Effector memory CD4-positive, alpha-beta T cell (primary cell): ENCODE measurements around the gene ANKRD31.
"Not testable (repeated sequence)": the region's sequence is repeated elsewhere in the genome, so short reads cannot be mapped to it uniquely, and the experiment has no call there.

Source experiments
- DNase-seq, 3 donors: peaks; one replicate each; pipeline ENCODE4 v3.0.0-alpha.2; 2020
- H3K27ac ChIP-seq: 2 replicates; pipeline ENCODE4 v1.7.0; 2013; ENCODE audit warnings: mild to moderate bottlenecking, low read length, moderate library complexity; ENCODE audit not compliant: insufficient read depth, poor library complexity, severe bottlenecking
- H3K27me3 ChIP-seq: replicated peaks from 2 replicates; pipeline ENCODE4 v1.7.0; 2013; ENCODE audit warnings: mild to moderate bottlenecking, low read length; ENCODE audit not compliant: insufficient read depth, control insufficient read depth, poor library complexity, severe bottlenecking
- H3K36me3 ChIP-seq: 2 replicates; pipeline ENCODE4 v1.7.0; 2013; ENCODE audit warnings: mild to moderate bottlenecking, low read length, moderate library complexity; ENCODE audit not compliant: control insufficient read depth, insufficient read depth
- H3K4me1 ChIP-seq: 2 replicates; pipeline ENCODE4 v1.7.0; 2013; ENCODE audit warnings: low read length, mild to moderate bottlenecking; ENCODE audit not compliant: control insufficient read depth, insufficient read depth, poor library complexity, severe bottlenecking
- H3K4me3 ChIP-seq: 2 replicates; pipeline ENCODE4 v1.7.0; 2013; ENCODE audit warnings: low read length, low read depth, mild to moderate bottlenecking; ENCODE audit not compliant: insufficient read depth, poor library complexity, severe bottlenecking
- H3K9me3 ChIP-seq: 2 replicates; pipeline ENCODE4 v1.7.0; 2013; ENCODE audit warnings: mild to moderate bottlenecking, low read length, moderate library complexity; ENCODE audit not compliant: control insufficient read depth

Gene ANKRD31

DNA sequence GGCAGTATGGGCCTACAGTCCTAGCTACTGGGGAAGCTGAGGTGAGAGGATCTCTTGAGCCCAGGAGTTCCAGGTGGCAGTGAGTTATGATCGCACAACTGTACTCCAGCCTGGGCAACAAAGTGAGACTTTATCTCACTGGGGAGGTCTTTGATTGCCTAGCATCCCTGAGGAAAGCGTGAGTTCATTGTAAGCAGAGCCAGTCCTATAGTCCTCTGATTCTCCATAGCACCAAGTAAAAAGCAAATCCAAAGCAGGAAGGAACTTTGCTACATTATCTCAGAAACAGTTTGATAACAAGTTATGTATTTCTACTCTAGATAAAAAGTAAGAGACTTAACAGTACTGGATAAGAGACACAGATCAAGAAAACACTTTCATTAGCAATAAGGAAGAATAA lies 37.6 kb downstream of the ANKRD31 start:
- Histone ChIP-seq H3K9me3 (no peaks in the 10 kb centered on the region), H3K36me3 (no peaks in the 10 kb centered on the region), H3K4me3 (no peak overlapping the region), H3K27me3 (no peaks in the 10 kb centered on the region), H3K4me1 (no peaks in the 10 kb centered on the region), H3K27ac (no peak overlapping the region)
- DNase-seq, result no peak

DNA sequence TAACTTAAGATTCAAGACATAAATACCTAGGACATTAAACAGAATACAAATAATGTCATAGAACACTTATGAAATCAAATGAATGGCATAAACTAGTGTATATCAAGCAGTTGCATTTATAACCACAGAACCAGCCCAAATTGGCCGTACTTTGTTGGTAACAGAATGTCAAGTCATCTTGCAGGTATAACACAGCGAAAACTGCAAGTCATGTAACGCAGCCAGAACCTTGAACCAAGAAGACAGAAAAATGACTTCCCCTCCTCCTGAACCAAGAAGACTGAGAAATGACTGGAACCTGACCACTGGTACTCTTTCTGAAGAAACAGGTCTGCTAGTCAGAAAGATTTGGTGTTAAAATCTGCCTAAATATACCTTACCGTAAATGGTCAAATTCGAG lies 38.9 kb downstream of the ANKRD31 start:
- Histone ChIP-seq H3K36me3 (no peaks in the 10 kb centered on the region), H3K4me1 (no peaks in the 10 kb centered on the region), H3K9me3 (no peaks in the 10 kb centered on the region), H3K27me3 (no peaks in the 10 kb centered on the region), H3K27ac (no peak overlapping the region), H3K4me3 (no peak overlapping the region)
- no peak for DNase-seq

DNA sequence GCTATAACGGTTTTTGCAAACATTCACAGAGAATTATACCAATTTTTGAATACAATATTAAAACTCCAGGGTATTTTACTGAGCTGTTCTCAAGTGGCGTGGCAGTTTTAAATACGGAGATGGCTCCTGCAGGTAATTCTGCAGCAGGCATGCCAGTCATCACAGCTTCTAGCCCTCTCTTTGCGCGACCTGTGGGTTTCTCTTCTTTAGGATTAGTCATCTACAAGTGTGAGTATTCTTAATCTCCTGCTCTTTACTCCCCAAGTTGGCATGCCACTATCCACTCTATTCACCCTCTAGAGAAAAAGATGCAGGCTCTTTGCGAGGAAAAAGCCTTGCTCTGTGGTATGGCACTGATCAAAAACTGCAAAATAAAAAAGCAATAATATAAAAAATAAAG lies 43.9 kb downstream of the ANKRD31 start:
- Histone ChIP-seq H3K27ac (no peak overlapping the region), H3K4me1 (no peaks in the 10 kb centered on the region), H3K9me3 (no peaks in the 10 kb centered on the region), H3K4me3 (no peak overlapping the region), H3K36me3 (no peaks in the 10 kb centered on the region), H3K27me3 (no peaks in the 10 kb centered on the region)
- no peak for DNase-seq

DNA sequence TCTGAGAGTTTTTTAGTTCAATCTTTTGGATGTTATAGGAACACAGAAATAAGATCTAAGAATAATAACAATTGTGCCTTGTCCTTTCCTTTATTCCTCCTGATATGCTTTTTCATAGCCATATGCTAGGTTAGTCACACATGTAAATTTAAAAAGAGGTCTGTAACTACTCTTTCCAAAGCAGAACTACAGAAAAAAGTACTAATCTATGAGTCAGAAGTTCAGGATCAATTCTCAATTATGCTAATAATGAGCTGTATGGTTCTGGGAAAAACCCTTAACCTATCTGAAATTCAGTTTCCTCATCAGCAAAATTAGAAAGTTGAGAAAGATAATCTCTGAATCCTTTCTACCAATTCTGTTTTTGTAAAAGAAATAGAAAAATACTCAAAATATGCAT lies 44.4 kb downstream of the ANKRD31 start:
- no peak for DNase-seq
- H3K4me1 ChIP-seq, result no peaks in the 10 kb centered on the region
- no peak overlapping the region for H3K4me3 ChIP-seq
- no peaks in the 10 kb centered on the region for H3K9me3 ChIP-seq
- no peak overlapping the region for H3K27ac ChIP-seq
- no peaks in the 10 kb centered on the region for H3K27me3 ChIP-seq
- no peaks in the 10 kb centered on the region for H3K36me3 ChIP-seq

DNA sequence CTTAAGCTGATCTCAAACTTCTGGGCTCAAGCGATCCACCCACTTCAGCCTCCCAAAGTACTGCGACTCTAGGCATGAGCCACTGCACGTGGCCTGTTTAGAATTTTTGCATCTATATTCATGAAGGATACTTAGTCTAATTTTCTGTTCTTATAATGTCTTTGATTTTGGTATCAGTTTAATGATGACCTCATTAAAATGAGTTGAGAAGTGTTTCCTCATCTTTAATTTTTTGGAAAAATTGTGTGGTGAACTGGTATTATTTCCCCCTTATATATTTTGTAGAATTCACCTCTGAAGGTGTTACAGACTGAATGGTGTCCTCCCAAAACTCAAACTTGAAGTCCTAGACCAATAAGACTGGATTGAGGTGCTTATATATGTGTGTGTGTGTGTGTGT lies 46.5 kb downstream of the ANKRD31 start:
- H3K4me3 ChIP-seq, result no peak overlapping the region
- no peaks in the 10 kb centered on the region for H3K27me3 ChIP-seq
- no peak for DNase-seq
- no peak overlapping the region for H3K27ac ChIP-seq
- H3K9me3 ChIP-seq, result no peaks in the 10 kb centered on the region
- H3K36me3 ChIP-seq, result no peaks in the 10 kb centered on the region
- H3K4me1 ChIP-seq, result no peaks in the 10 kb centered on the region

DNA sequence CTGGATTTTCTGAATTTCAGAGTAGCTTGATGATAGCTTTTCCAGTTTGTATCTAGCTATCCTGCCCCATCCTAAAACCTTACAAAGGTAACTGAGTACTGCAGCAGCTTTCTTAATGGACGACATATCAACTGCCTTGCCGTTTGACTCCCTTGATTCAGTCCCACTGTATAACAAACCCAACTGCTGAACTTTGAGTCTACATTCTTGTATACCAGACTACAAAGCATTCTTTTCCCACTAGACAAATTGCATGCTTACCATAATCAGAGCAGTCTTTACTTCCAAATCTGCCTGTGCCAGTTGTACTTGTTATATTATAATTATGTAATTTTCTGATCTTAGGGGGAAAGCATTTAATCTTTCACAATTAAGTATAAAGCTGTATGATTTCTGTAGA lies 47.3 kb downstream of the ANKRD31 start:
- Histone ChIP-seq H3K36me3 (no peaks in the 10 kb centered on the region), H3K4me3 (no peak overlapping the region), H3K27ac (no peak overlapping the region)

DNA sequence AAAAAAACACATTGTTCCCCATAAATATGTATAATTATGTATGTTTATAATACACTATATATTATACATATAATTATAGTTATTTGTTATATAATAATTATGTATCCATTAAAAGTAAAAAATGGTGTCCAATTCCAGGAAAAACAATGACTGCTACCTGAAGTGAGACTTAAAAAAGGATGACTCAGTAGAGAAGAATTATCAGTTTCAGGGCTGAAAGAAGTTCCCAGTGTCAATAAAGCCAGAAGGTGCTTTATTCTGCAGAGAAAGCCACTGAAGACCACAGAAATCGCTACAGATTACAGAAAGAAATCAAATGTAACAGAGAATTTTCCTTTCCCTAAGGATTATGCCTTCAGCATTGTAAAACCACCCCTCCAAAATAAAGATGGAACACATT lies 50.9 kb downstream of the ANKRD31 start:
- no peak overlapping the region for H3K4me3 ChIP-seq
- H3K27ac ChIP-seq, result no peak overlapping the region
- H3K9me3 ChIP-seq, result no peaks in the 10 kb centered on the region
- DNase-seq, result no peak
- H3K27me3 ChIP-seq, result no peaks in the 10 kb centered on the region
- H3K36me3 ChIP-seq, result no peaks in the 10 kb centered on the region
- H3K4me1 ChIP-seq, result no peaks in the 10 kb centered on the region

More for the DNA sequence above, 47.3 kb downstream of the ANKRD31 start:
- no peaks in the 10 kb centered on the region for H3K9me3 ChIP-seq
- no peak for DNase-seq
- H3K4me1 ChIP-seq, result no peaks in the 10 kb centered on the region
- no peaks in the 10 kb centered on the region for H3K27me3 ChIP-seq

DNA sequence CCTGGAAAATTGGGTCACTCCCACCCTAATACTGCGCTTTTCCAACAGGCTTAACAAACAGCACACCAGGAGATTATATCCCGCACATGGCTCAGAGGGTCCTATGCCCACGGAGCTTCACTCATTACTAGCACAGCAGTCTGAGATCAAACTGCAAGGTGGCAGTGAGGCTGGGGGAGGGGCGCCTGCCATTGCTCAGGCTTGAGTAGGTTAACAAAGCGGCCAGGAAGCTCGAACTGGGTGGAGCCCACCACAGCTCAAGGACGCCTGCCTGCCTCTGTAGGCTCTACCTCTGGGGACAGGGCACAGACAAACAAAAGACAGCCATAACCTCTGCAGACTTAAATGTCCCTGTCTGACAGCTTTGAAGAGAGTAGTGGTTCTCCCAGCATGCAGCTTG lies 60.7 kb downstream of the ANKRD31 start:
- not testable (repeated sequence) for H3K4me1 ChIP-seq, H3K27ac ChIP-seq, H3K27me3 ChIP-seq, H3K9me3 ChIP-seq, H3K4me3 ChIP-seq, DNase-seq, H3K36me3 ChIP-seq

DNA sequence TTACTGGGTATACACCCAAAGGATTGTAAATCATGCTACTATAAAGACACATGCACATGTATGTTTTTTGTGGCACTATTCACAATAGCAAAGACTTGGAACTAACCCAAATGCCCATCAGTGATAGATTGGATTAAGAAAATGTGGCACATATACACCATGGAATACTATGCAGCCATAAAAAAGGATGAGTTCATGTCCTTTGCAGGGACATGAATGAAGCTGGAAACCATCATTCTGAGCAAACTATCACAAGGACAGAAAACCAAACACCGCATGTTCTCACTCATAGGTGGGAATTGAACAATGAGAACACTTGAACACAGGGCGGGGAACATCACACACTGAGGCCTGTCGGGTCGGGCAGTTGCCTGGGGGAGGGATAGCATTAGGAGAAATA lies 61.8 kb downstream of the ANKRD31 start:
- H3K4me3 ChIP-seq, H3K9me3 ChIP-seq, DNase-seq, H3K36me3 ChIP-seq, H3K27ac ChIP-seq, H3K4me1 ChIP-seq, H3K27me3 ChIP-seq: not testable (repeated sequence)

DNA sequence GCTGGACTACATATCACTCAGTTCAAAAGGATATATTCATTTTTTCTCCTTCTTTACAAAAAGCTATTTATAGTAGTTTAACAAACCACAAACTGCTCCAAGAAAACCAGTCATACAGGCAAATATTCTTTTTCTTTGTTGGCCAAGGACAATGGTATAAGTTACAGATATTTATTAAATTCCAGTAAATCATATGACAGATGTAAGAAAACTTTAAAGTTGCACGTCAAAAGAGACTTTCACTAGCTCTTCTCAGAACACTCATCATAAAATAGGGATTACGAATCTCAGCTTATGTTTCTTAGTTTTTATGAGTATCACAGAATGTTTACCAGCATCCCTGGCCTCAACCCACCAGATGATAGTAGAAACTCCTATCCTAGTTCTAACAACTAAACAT lies 67.2 kb downstream of the ANKRD31 start:
- Histone ChIP-seq H3K36me3 (no peaks in the 10 kb centered on the region), H3K4me3 (no peak overlapping the region), H3K4me1 (no peaks in the 10 kb centered on the region), H3K27ac (no peak overlapping the region), H3K9me3 (no peaks in the 10 kb centered on the region), H3K27me3 (no peaks in the 10 kb centered on the region)
- DNase-seq, result no peak
